ENCODE results near the gene GIN1.
"Not testable (repeated sequence)": the region's sequence is repeated elsewhere in the genome, so short reads cannot be mapped to it uniquely, and the experiment has no call there.

The GIN1 gene

DNA sequence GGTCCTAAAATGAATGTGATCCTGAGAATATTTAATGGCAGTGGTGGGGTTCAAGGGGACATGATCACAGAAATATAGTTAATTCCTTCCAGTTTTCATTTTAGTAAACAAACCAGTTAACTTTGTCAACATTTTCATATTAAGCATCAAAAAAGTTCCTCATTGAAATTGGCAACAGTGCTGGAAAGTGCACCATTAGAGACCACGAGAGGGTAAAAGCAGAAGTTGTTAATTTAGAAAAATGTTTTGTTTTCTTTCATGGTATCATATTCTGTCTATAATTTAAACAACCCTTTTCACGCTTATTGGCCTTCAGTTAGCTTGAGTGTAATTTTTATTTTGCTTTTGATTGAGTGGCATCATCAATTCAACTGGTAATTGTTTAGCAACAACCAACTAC is 11.9 kb downstream of the GIN1 start:
- DNase-seq, result no peak

DNA sequence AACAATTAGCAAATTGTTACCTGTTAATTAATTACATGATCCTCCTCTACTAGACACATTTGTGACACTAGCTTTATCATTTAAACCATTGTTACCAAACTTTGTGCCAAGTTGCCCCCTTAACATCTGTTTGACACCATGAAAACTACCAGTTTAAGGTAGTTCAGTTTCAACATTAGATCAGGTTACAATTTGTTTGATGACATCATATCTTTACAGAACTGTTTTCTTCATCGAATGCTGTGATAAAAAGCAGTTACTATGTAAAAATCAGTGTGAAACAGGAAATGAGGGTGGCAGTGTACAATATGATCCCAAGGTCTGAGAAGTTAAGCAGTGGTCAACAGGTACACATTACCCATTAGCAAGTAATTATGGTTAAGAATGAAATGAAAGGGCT is 17.7 kb downstream of the GIN1 start:
- no peak for DNase-seq

DNA sequence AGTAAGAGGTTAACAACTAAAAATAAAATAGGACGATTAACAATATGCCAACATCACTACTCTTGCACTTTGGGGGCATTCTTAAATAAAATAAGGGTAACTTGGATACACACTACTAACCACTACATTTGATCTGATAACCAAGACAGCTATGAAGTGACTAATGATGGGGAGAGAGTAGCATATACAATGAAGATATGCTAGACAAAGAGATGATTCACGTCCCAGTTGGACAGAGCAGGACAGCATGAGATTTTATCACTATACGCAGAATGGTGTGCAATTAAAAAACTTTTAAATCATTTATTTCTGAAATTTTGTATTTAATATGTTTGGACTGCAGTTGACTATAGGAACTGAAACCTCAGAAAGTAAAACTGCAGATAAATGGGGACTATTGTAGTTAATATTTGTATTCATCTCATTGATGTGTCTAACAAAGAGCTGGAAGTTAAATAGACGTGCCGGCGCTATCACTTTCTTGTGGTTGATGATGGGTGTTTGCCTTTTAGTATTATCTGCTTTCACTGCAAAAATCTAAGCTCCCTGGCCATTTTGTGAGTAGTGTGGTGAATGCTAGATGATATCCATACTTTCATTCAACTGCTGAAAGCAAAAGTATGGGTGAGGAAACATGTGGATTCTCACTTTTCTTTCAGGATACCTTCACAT is 18.7 kb downstream of the GIN1 start:
- no peak for DNase-seq

DNA sequence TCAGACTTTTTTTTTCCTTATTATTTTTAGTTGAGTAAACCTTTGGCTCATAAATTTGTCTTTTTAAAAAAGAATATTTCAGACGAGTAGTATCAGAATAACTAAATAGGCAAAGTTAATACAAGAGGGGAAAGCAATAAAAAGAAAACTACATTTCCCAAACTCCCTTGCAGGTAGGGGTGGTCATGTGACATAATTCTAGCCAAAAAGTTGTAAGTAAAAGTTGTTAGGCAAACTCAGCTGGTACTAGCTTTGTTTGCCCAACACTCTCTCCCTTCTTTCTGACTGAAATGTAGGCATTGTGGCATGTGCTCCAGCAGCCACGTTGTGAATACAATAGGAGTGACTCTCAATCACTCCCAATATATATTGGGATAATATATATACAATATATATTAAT is 20.9 kb downstream of the GIN1 start:
- DNase-seq, result no peak

DNA sequence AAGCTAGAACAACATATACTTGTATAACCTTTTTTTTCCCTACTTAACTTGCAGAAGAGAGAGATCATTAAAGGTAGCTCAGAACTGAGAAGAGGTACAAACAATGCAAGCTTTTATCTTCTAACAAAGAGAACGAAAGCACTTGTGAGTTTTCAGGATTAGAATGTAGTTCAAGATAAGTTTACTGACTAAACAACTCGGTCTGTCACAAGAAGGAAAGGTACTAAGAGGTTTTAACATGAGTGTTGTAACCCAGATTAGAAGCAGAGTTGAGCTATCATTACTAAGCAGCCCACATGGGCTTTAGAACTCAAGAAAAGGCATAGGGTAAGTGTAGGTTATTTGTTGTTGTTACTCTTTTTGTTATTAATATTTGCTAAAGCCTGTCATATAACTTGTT is 25.2 kb downstream of the GIN1 start:
- no peak for DNase-seq

DNA sequence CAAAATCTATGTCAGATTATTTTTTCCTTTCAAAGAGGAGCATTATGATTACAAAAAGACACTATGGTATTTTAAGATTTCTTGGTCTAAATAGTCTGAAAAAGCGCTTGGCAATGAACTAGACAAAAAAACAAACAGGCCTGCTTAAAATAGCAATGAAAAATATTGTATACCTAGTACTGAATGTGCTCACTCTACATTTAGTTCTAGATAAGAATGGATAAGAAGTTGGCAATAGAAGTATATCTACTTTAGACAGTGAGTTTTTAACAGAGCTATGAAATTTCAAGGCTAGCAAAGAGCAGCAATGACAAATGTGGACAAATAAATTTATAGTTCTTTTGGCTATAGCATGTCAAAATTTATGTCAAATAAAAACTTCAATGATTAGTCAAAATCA is 26.2 kb downstream of the GIN1 start:
- DNase-seq, result no peak

DNA sequence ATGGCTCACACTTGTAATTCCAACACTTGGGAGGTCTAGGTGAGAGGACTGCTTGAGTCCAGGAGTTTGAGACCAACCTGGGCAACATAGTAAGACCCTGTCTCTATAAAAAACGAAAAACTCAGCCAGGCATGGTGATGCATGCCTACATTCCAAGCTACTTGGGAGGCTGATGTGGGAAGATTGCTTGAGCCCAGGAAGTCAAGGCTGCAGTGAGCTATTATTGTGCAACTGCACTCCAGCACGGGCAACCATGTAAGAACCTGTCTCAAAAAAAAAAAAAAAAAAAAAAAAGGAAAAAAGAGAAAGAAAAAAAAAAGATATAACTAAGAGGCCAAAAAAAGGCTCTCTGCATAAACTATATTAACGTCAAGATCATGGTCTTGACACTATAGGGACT is 27.3 kb downstream of the GIN1 start:
- DNase-seq, result no peak

DNA sequence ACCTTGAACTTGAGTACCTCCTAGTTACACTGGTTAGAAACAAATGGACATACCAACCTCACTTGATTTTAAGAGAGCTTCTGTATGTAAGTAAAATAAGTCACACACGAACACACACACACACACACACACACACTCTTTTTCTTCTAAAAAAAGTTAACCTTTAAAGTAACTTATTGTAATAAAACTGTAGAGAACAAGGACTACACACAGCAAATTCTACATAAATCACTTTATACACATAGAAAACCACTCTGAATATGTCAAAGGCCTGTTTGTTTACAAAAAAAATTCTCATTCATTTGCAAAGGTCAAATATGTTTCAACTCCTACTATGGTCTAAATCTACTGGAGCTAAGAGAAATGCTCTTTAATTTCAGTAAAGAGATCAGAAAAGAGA is 29.1 kb downstream of the GIN1 start:
- DNase-seq, result no peak

DNA sequence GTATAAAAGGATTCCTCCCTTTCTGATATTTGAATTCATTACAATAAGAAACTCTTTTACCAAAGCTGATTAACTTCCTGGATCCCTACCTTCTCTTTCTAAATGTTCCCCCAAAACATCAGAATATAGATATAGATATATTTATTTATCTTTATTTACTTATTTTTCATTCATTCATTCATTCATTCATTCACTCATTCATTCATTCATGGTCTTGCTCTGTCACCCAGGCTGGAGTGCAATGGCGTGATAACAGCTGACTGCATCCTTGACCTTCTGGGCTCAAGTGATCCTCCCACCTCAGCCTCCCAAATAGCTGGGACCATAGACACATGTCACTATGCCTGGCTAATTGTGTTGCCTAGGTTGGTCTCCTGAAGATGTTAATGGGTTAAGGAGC is 30.7 kb downstream of the GIN1 start:
- no peak for DNase-seq

DNA sequence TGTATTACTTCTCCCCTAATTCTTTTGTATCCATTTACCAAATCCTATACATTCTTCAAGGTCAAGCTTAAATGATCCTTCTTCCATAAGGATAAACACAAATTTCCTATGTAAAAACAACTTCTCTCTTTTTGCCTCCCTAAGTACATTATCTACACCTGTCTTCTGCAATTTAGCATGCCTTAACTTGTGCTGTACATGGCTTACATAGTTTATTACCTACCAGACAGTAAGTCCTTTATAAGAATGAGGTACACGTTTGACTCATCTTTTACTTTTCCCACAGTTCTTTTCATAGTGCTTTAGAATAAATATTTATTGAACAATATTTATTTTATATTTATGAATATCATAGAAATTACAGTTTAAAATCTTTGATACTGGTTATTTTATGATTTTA is 33.4 kb downstream of the GIN1 start:
- DNase-seq, result no peak

DNA sequence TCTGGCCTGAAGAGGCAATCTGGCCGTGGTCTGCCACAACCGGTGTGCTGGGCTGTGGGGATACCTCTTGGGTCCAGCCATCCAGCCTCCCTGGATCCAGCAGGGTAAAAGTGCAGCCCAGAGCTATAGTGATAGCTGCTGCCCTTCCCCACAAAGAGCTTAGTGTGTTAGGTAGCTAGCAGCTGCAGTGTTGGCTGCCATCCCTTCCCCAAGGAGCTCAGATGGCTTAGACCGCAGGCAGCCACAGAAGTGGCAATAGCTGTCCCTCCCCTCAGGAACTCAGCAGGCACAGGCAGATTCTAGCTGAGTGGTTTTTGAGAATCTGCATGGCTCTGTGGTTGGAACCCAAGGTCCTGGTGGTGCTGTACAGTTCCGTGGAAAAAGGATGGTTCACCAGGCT is 40.1 kb downstream of the GIN1 start:
- DNase-seq, result no peak

DNA sequence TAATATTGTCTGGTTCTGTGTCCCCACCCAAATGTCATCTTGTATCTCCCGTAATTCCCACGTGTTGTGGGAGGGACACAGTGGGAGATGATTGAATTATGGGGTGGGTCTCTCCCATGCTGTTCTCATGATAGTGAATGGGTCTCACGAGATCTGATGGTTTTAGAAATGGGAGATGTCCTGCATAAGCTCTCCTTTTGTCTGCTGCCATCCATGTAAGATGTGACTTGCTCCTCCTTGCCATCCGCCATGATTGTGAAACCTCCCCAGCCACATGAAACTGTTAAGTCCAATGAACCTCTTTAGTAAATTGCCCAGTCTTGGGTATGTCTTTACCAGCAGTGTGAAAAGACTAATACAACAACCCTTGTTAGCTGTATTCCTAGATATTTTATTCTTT is 44.5 kb downstream of the GIN1 start:
- no peak for DNase-seq

DNA sequence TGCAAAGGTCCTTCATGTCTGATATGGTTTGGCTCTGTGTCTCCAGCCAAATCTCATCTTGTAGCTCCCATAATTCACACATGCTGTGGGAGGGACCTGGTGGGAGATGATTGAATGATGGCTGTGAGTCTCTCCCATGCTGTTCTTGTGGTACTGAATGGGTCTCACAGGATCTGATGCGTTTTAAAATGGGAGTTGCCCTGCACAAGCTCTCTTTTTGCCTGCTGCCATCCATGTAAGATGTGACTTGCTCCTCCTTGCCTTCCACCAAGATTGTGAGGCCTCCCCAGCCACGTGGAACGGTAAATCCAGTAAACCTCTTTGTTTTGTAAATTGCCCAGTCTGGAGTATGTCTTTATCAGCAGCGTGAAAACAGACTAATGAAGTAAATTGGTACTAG is 46.4 kb downstream of the GIN1 start:
- DNase-seq, result not testable (repeated sequence)

DNA sequence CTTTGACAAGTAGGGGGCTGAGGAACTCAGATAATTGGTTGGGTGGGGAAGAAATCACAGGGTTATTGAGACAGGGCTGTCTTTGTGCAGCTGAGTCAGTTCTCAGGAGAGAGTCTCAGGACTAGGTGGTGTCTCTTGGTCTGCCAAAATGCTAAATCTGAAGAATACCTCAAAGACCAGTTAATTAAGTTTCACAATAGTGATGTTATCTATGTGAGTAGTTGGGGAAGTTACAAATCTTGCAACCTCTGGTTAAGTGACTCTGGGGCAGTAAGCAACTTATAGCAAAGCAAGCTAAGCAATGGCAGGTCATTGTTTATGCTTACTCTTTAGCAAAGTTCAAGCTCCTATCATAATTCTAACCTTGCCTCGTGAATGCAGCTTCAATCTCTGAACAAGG is 53.6 kb downstream of the GIN1 start:
- no peak for DNase-seq

DNA sequence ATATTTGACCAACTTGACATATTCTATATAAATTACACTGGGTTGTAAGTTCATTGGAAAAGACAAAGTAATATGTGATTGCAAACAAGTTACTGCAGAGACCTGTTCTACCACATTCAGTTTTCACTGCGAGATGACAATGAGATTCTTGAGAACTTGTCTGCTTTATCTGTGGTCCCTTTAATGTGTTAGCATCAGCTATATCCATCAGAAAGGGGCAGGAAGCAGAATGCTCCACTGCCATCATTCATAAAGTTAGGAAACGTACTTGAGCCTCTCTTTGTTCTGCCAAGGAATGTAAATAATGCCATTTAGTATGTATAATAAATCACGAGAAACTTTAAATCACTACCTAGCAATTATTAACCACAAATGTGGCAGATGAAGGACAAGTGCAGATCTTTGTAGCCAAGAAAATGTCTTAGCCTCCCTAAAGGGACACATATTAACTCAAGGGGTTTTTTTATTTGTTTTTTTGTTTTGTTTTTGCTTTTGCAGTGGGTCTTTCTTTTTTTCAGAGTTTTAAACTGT is 59.4 kb downstream of the GIN1 start:
- DNase-seq, result no peak

DNA sequence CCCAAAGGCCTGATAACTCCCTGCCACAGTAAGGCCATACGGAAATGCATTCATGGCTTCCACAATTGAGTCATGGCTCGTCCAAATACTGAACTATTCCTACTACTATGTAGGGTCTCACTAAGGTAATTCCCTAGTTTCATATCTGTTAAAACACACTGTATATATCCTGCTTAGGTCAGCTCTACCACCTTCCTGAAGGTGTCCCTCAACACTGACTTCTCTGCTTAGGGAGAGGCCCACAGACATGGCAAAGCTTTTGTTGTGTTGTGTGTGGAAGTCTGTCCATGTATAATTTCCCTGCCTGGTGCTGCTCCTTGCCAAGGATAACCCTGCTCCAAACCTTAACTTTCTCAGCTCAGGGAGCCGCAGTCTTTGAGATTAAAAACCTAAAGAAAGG is 60.4 kb downstream of the GIN1 start:
- DNase-seq, result no peak

DNA sequence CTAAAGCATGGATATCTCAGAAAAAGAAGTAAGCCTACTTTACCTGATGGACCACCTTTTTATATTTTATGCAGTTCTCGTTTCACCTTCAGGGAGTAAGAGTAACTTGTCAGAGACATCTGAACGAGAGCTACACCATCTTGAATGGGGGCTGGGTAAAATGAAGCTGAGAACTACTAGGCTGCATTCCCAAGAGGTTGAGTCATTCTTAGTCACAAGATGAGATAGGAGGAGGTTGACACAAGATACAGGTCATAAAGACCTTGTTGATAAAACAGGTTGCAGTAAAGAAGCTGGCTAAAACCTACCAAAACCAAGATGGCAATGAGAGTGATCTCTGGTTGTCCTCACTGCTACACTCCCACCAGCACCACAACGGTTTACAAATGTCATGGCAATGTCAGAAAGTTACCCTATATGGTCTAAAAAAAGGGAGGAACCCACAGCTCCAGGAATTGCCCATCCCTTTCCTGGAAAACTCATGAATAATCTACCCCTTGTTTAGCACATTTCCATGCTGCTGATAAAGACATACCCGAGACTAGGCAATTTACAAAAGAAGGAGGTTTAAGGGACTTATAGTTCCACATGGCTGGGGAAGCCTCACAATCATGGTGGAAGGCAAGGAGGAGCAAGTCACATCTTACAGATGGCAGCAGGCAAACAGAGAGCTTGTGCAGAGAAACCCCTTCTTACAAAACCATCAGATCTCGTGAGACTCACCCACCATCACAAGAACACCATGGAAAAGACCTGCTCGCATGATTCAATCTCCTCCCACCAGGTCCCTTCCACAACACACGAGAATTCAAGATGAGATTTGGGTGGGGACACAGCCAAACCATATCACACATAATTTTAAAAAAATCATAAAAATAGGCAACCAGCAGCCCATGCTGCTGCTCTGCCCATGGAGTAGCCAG is 62.5 kb downstream of the GIN1 start:
- no peak for DNase-seq

DNA sequence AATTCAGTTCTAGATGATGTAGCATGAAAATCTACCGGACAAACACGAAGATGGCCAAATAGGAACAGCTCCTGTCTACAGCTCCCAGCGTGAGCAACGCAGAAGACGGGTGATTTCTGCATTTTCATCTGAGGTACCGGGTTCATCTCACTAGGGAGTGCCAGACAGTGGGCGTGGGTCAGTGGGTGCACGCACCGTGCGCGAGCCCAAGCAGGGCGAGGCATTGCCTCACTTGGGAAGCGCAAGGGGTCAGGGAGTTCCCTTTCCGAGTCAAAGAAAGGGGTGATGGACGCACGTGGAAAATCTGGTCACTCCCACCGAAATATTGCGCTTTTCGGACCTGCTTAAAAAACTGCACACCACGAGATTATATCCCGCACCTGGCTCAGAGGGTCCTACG is 73.2 kb downstream of the GIN1 start:
- not testable (repeated sequence) for DNase-seq

DNA sequence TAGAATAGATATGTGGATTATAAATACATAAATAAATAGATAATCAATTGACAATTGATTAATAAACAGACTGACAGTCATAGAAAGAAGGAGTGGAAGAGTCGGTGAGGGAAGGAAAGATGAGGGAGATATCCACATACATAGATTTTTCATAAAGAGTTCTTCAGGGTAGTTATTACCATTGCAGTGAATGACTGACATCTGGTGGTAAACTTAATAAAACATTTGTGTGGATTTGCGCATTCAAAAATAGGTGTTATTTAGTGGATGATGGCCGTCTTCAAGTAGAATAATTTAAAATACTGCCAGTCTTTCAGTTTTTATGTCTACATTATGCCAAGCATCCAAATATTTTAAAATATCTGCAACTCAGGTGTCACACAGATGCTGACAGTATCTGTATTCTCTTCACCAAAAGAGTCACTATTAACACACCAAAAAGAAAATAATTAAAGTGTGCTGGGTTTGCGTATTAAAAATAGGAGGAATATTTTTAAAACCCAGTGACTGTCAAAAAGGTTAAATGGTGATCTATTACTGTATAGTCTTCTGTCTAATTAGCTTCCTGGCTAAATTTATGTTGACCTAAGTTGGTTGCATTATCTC is 78.8 kb downstream of the GIN1 start:
- peak; percentile 10 for DNase-seq

DNA sequence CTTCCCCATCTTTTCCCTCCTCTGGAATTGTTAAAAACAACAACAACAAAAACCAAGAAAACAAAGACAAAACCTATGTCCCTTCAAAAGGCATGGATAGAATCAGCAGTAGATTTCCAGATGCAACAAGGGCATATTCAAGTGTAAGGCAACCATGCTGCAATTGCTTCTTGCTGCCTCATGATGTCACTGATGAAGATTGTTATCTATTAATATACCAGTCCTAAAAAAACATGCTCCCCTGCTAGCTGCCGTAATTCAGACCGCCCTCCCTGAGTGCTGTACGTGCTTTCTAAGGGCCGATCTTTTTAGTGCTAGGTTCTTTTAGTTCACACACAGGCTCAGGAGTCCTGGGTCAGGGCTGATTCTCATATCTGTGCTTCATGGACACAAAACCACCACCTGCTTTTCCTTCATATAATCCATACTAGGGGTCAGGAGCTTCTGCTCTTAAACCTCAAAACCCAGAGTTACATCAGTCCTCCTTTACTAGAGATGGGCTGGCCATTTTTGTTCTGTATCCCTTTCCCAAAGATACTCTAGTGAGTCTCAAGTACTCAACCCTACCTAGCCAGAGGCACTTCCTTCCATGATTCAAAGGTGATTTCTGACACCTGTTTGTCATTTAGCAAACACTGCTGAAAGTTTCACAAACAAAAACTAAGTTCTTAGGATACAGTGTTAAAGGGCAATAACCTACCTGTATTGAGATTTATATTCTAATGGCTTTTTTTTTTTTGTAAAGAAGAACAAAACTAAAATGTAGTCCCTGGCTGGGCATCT is 82.1 kb downstream of the GIN1 start:
- DNase-seq, result no peak

DNA sequence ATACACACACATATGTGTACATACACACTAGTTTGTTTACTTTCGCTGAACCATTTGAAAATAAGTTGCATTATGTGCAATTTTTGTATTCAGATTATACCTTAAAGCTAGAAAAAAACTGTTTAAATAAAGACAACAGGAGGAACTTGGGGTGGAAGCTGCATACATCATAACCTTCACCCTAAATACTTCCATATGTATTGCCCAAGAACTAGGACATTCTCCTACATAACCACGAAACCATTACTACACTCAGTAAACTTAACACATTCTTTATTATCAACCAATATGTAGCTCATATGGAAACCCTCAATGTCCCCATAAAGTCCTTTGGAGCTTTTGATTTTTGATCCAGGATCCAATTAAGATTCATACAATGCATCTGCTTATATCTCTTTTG is 83.3 kb downstream of the GIN1 start:
- DNase-seq, result no peak

Data from DMS 273 treated with DMSO at 0.1 percent for 48 hours (cell line).